Measurements from ENCODE around the gene SPAAR. TPM values are rescaled to one million over a fixed set of nuclear protein-coding genes. Genes with fewer than 3 reads are reported as not detected.

SPAAR gene
- total and polyA plus RNA-seq, 4 experiments from 2014 or later, result not detected

DNA sequence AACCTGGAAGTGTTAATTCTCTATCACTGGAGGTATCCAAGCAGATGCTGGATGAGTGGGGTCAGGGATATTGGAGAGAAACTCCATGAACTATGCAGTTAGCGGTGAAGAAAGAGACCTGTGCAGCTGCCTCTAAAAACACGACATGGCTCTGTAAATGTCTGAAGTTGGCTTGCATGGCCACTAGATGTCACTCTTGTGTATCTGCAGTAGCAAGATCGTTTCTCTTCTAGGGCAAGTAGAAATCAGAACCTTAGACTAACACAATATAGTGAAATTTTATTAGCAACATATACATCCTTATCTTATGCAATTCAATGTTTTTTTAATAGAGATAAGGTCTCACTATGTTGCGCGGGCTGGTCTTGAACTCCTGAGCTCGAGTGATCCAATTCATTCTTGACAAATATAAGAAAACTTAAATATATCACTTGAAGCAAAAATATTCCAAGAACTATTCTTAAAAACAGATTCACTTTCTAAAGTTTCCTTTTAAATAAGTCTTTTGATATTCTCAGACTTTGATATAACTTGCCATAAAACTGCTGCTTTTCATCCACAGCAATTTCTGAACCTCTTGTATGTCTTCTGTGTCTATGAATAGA, 45.8 kb downstream of the SPAAR start:
- no peaks in the 10 kb centered on the region for H3K36me3 ChIP-seq (ENCODE audit: insufficient read depth, low read length)
- H3K27me3 ChIP-seq (ENCODE audit: insufficient read depth, low read length), result no peaks in the 10 kb centered on the region
- CTCF ChIA-PET (ENCODE audit: partially characterized antibody), result interaction anchor here (0.7 to 7.8 kb wide), 23 partner anchors 10 to 297 kb away, joined by 3 to 89 read pairs (median 4); partner anchors contain the start of gene HRCT1
- intact Hi-C loops (cut with micrococcal nuclease), result loop anchor here (1.0 to 10.0 kb wide), 3 partner anchors 52 to 380 kb away; no protein-coding TSS in a partner anchor
- Mint-ChIP-seq H3K27ac (no peak overlapping the region), H3K36me3 (no peaks in the 10 kb centered on the region), H3K4me1 (peaks cover 5 to 7% (median 6%) of the 10 kb centered on the region in 4 donors), H3K27me3 (peaks cover 4 to 9% of the 10 kb centered on the region in 2 donors), H3K9me3 (peaks cover 0 to 5% (median 0%) of the 10 kb centered on the region in 8 donors), H3K4me3 (peak overlapping the region in 1 of 8 donors; percentile 44)
- H3K9me3 ChIP-seq (ENCODE audit: control insufficient read depth in 1 of 2, low read length in 2 of 2), result no peaks in the 10 kb centered on the region
- POLR2A ChIA-PET (ENCODE audit: partially characterized antibody), result no interaction called here
- H3K4me3 ChIP-seq (ENCODE audit: low read length in 2 of 2), result no peak overlapping the region
- peak; percentile 43 to 68 (median 65) for DNase-seq
- no peak overlapping the region for H3K27ac ChIP-seq (ENCODE audit: low read depth, low read length)
- H3K4me1 ChIP-seq (ENCODE audit: insufficient read depth, low read length), result peaks cover 6% of the 10 kb centered on the region

DNA sequence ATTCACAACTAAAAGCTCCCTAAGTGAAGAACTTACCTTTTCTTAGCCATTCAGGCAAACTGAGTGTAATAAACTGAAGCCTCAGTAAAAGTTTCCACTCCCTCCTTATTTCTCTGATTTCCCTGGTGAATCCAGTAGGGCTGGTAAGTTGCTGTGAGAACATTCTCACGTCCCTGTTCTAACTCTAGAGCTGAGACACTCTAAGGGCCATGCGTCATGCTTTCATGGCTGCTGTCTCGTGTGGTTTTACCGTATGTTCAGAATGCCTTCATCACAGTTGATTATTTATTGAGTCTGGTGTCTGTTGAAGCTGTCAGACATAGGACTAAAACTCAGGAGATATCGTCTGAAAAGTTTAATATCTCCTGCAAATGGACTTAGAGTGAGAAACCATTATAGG, 47.4 kb downstream of the SPAAR start:
- Mint-ChIP-seq H3K27me3 (peaks cover 4 to 9% of the 10 kb centered on the region in 2 donors), H3K27ac (no peak overlapping the region), H3K9me3 (peaks cover 0 to 5% (median 0%) of the 10 kb centered on the region in 8 donors), H3K36me3 (no peaks in the 10 kb centered on the region), H3K4me3 (no peak overlapping the region), H3K4me1 (peaks cover 5 to 7% (median 6%) of the 10 kb centered on the region in 4 donors)
- CTCF ChIA-PET (ENCODE audit: partially characterized antibody), result interaction anchor here (1.0 to 7.8 kb wide), 9 partner anchors 12 to 67 kb away, joined by 3 to 89 read pairs (median 8); no protein-coding TSS in a partner anchor
- Histone ChIP-seq H3K36me3 (ENCODE audit: insufficient read depth, low read length) (no peaks in the 10 kb centered on the region), H3K4me1 (ENCODE audit: insufficient read depth, low read length) (peaks cover 6% of the 10 kb centered on the region), H3K9me3 (ENCODE audit: control insufficient read depth in 1 of 2, low read length in 2 of 2) (no peaks in the 10 kb centered on the region), H3K4me3 (ENCODE audit: low read length in 2 of 2) (no peak overlapping the region), H3K27me3 (ENCODE audit: insufficient read depth, low read length) (no peaks in the 10 kb centered on the region), H3K27ac (ENCODE audit: low read depth, low read length) (no peak overlapping the region)
- intact Hi-C loops (cut with micrococcal nuclease), result loop anchor here (5.0 to 10.0 kb wide), 2 partner anchors 51 to 378 kb away; no protein-coding TSS in a partner anchor
- POLR2A ChIA-PET (ENCODE audit: partially characterized antibody), result no interaction called here
- no peak for DNase-seq

DNA sequence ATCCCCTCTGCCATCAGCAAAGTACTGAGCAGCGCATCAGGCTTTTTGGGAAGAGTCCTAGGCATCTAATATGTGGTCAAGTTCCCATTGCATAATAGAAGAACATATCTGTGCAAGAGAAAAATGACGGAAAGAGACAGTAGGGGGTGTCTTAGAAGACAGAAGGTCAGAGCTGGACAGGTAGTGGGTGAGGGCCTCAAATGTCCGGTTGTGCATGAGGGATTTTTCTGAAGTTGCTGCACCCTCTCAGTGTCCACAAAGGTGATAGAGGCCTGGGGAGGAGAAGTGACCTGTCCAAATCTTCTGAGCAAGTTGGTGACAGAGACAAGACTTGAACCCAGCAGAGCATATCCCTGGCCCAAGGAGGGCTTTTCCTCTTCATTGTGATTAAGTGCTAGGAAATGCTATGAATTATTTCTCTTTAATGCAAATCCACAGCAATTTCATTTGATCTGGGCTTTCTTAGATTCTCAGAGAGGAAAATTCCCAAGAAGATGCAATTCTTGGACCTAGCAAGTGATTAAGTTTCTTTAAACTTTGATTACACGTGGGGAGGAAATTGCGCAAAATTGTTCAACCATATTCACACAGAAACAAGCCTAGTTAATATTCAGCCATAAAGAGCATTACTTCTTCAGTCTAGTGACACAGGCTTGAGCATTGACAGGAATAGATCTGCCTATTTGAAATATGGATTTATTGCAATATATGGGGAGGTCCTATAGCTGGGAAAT, 49.0 kb downstream of the SPAAR start, which contains the start of gene OR2S2:
Gene OR2S2, minus strand, starts transcription at position 51 of the 734 bp plus-strand sequence. CDS start 56 bp downstream, outside the sequence.
- peaks cover 6% of the 10 kb centered on the region for H3K4me1 ChIP-seq (ENCODE audit: insufficient read depth, low read length)
- DNase-seq, result no peak
- peaks cover 3% of the 10 kb centered on the region for H3K27me3 ChIP-seq (ENCODE audit: insufficient read depth, low read length)
- Mint-ChIP-seq H3K9me3 (peaks cover 0 to 5% (median 0%) of the 10 kb centered on the region in 8 donors), H3K27me3 (peaks cover 5 to 11% of the 10 kb centered on the region in 2 donors), H3K36me3 (no peaks in the 10 kb centered on the region), H3K4me3 (no peak within 1 kb of the TSS), H3K27ac (no peak within 1 kb of the TSS), H3K4me1 (peaks cover 5 to 7% (median 6%) of the 10 kb centered on the region in 4 donors)
- no peak within 1 kb of the TSS for H3K27ac ChIP-seq (ENCODE audit: low read depth, low read length)
- POLR2A ChIA-PET (ENCODE audit: partially characterized antibody), result interaction anchor here (0.6 to 1.3 kb wide), 2 partner anchors 18 to 108 kb away, joined by 3 read pairs; no protein-coding TSS in a partner anchor
- CTCF ChIA-PET (ENCODE audit: partially characterized antibody), result interaction anchor here (0.9 to 7.8 kb wide), 6 partner anchors 13 to 168 kb away, joined by 3 to 89 read pairs (median 6); no protein-coding TSS in a partner anchor
- no peaks in the 10 kb centered on the region for H3K36me3 ChIP-seq (ENCODE audit: insufficient read depth, low read length)
- no peaks in the 10 kb centered on the region for H3K9me3 ChIP-seq (ENCODE audit: control insufficient read depth in 1 of 2, low read length in 2 of 2)
- intact Hi-C loops (cut with micrococcal nuclease), result loop anchor here (5.0 to 10.0 kb wide), 2 partner anchors 49 to 377 kb away; no protein-coding TSS in a partner anchor
- no peak within 1 kb of the TSS for H3K4me3 ChIP-seq (ENCODE audit: low read length in 2 of 2)

DNA sequence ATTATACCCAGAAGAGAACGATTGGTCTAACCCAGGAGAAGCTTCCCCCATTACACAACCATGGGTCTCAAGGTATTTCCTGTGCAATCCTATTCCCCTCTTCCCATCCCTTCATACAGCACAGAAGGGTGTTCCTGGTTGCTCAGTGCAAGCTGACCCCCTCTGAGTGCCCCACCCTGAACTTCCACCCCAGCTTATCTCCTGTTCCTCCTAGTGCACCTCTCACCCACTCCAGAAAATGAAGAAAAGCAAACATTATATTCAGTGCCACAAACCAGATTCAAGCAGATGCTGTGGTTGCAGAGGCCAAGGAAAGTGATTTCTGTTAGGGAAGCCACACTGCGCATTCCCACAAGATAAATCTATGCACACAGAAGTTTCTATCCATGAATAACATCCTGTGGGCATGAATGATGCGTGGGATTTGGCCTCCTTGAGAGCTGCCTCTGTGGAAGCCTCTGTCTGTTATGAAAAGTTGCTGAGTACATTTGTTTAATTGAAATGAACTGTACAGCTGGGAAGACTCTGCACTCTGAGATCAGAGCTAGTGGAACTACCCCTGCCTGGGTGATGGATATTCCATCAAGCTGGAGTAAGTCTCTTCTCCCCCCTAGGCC, 50.9 kb downstream of the SPAAR start:
- H3K4me1 Mint-ChIP-seq, result peaks cover 0 to 1% (median 0%) of the 10 kb centered on the region in 4 donors
- H3K36me3 ChIP-seq (ENCODE audit: insufficient read depth, low read length), result no peaks in the 10 kb centered on the region
- CTCF ChIA-PET (ENCODE audit: partially characterized antibody), result interaction anchor here (1.1 to 7.8 kb wide), 3 partner anchors 8 to 64 kb away, joined by 3 to 89 read pairs (median 4); no protein-coding TSS in a partner anchor
- DNase-seq, result no peak
- H3K27me3 Mint-ChIP-seq, result peaks cover 1 to 9% of the 10 kb centered on the region in 2 donors
- H3K27me3 ChIP-seq (ENCODE audit: insufficient read depth, low read length), result peaks cover 3% of the 10 kb centered on the region
- H3K9me3 ChIP-seq (ENCODE audit: control insufficient read depth in 1 of 2, low read length in 2 of 2), result no peaks in the 10 kb centered on the region
- no peak overlapping the region for H3K27ac ChIP-seq (ENCODE audit: low read depth, low read length)
- H3K9me3 Mint-ChIP-seq, result peaks cover 0 to 5% (median 0%) of the 10 kb centered on the region in 8 donors
- H3K36me3 Mint-ChIP-seq, result no peaks in the 10 kb centered on the region
- no peaks in the 10 kb centered on the region for H3K4me1 ChIP-seq (ENCODE audit: insufficient read depth, low read length)
- no peak overlapping the region for H3K4me3 ChIP-seq (ENCODE audit: low read length in 2 of 2)
- intact Hi-C loops (cut with micrococcal nuclease), result no loop called here
- POLR2A ChIA-PET (ENCODE audit: partially characterized antibody), result no interaction called here
- no peak overlapping the region for H3K27ac Mint-ChIP-seq
- H3K4me3 Mint-ChIP-seq, result no peak overlapping the region

Other genes starting within 250 kb of the SPAAR start
- gene ARHGEF39, start 244.3 kb upstream of the SPAAR start, total RNA-seq, result not detected
- 1 to 10 TPM; 1.0 to 1.1 TPM for gene ARHGEF39, start 244.3 kb upstream of the SPAAR start, polyA plus RNA-seq
- gene CA9, start 235.6 kb upstream of the SPAAR start, total RNA-seq, result not detected
- not detected for gene CA9, start 235.6 kb upstream of the SPAAR start, polyA plus RNA-seq
- 10 to 100 TPM; 72.6 to 79.6 TPM for gene TPM2, start 219.6 kb upstream of the SPAAR start, total RNA-seq
- gene TPM2, start 219.6 kb upstream of the SPAAR start, polyA plus RNA-seq, result under 1 TPM in 1 of 2 donors, not detected in 1; 0.79 TPM
- gene TLN1, start 177.3 kb upstream of the SPAAR start, total RNA-seq, result 100 to 1,000 TPM; 294 to 316 TPM
- gene TLN1, start 177.3 kb upstream of the SPAAR start, polyA plus RNA-seq, result 100 to 1,000 TPM in 1 of 2 donors, 10 to 100 TPM in 1; 13.7 to 137 TPM
- gene CREB3, start 176.8 kb upstream of the SPAAR start, total RNA-seq, result 10 to 100 TPM; 24.8 to 25.6 TPM
- gene CREB3, start 176.8 kb upstream of the SPAAR start, polyA plus RNA-seq, result 10 to 100 TPM; 45.0 to 59.7 TPM
- 10 to 100 TPM; 61.1 to 66.3 TPM for gene GBA2, start 160.3 kb upstream of the SPAAR start, total RNA-seq
- 10 to 100 TPM; 16.3 to 27.1 TPM for gene GBA2, start 160.3 kb upstream of the SPAAR start, polyA plus RNA-seq
- 10 to 100 TPM; 31.8 to 33.8 TPM for gene RGP1, start 160.2 kb upstream of the SPAAR start, total RNA-seq
- 1 to 10 TPM; 6.1 to 9.9 TPM for gene RGP1, start 160.2 kb upstream of the SPAAR start, polyA plus RNA-seq
- not detected for gene MSMP, start 155.2 kb upstream of the SPAAR start, total RNA-seq
- 1 to 10 TPM in 1 of 2 donors, not detected in 1; 1.2 TPM for gene MSMP, start 155.2 kb upstream of the SPAAR start, polyA plus RNA-seq
- gene NPR2, start 117.9 kb upstream of the SPAAR start, total RNA-seq, result 10 to 100 TPM; 15.8 to 15.9 TPM
- 1 to 10 TPM in 1 of 2 donors, under 1 TPM in 1; 0.97 to 3.3 TPM for gene NPR2, start 117.9 kb upstream of the SPAAR start, polyA plus RNA-seq
- 1 to 10 TPM; 5.6 to 5.7 TPM for gene SPAG8, start 97.2 kb upstream of the SPAAR start, total RNA-seq
- 1 to 10 TPM; 1.0 to 1.7 TPM for gene SPAG8, start 97.2 kb upstream of the SPAAR start, polyA plus RNA-seq
- gene HINT2, start 94.4 kb upstream of the SPAAR start, total RNA-seq, result 10 to 100 TPM; 22.9 to 30.2 TPM
- gene HINT2, start 94.4 kb upstream of the SPAAR start, polyA plus RNA-seq, result 100 to 1,000 TPM in 1 of 2 donors, 10 to 100 TPM in 1; 75.4 to 111 TPM
- not detected for gene FAM221B, start 80.8 kb upstream of the SPAAR start, total RNA-seq
- gene FAM221B, start 80.8 kb upstream of the SPAAR start, polyA plus RNA-seq, result not detected
- gene TMEM8B, start 80.3 kb upstream of the SPAAR start, total RNA-seq, result 10 to 100 TPM in 1 of 2 experiments, 1 to 10 TPM in 1; 7.4 to 10.5 TPM
- gene TMEM8B, start 80.3 kb upstream of the SPAAR start, polyA plus RNA-seq, result 1 to 10 TPM; 2.0 to 2.4 TPM
- not detected for gene OR13J1, start 39.1 kb upstream of the SPAAR start, total RNA-seq
- not detected for gene OR13J1, start 39.1 kb upstream of the SPAAR start, polyA plus RNA-seq
- not detected for gene HRCT1, start 3.3 kb upstream of the SPAAR start, total RNA-seq
- gene HRCT1, start 3.3 kb upstream of the SPAAR start, polyA plus RNA-seq, result not detected
- gene OR2S2, start 48.7 kb downstream of the SPAAR start, total RNA-seq, result not detected
- not detected for gene OR2S2, start 48.7 kb downstream of the SPAAR start, polyA plus RNA-seq
- 10 to 100 TPM; 12.1 to 12.8 TPM for gene RECK, start 127.4 kb downstream of the SPAAR start, total RNA-seq
- gene RECK, start 127.4 kb downstream of the SPAAR start, polyA plus RNA-seq, result 10 to 100 TPM; 15.9 to 26.9 TPM
- 10 to 100 TPM; 17.0 to 18.9 TPM for gene GLIPR2, start 227.2 kb downstream of the SPAAR start, total RNA-seq
- gene GLIPR2, start 227.2 kb downstream of the SPAAR start, polyA plus RNA-seq, result 100 to 1,000 TPM; 140 to 213 TPM

Data from CD4-positive, alpha-beta memory T cell (primary cell).